ENCODE measurements around the gene PCDHGA1.

- TF ChIP-seq, protein P1, sequence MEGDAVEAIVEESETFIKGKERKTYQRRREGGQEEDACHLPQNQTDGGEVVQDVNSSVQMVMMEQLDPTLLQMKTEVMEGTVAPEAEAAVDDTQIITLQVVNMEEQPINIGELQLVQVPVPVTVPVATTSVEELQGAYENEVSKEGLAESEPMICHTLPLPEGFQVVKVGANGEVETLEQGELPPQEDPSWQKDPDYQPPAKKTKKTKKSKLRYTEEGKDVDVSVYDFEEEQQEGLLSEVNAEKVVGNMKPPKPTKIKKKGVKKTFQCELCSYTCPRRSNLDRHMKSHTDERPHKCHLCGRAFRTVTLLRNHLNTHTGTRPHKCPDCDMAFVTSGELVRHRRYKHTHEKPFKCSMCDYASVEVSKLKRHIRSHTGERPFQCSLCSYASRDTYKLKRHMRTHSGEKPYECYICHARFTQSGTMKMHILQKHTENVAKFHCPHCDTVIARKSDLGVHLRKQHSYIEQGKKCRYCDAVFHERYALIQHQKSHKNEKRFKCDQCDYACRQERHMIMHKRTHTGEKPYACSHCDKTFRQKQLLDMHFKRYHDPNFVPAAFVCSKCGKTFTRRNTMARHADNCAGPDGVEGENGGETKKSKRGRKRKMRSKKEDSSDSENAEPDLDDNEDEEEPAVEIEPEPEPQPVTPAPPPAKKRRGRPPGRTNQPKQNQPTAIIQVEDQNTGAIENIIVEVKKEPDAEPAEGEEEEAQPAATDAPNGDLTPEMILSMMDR (IDR thresholded peaks at IDR 0.05 in 4 of 5, conservative IDR thresholded peaks at IDR 0.05 in 1 of 5) = no peak
- TF ChIP-seq POLR2A (IDR thresholded peaks at IDR 0.05) = no peak
These were observed 13.7 kb downstream of the PCDHGA1 start for GRCh38 chr5:141343953-141344463.
